Measurements from ENCODE around the gene OPRM1.

GRCh38 chr6:154226461-154226860 lies 187.4 kb downstream of the OPRM1 start:
- no peak for TF ChIP-seq CTCF (IDR thresholded peaks at IDR 0.05; ENCODE audit: low read depth, low read length, missing input control)
- TF ChIP-seq SP1 (IDR thresholded peaks at IDR 0.05) = no peak
- TF ChIP-seq JUND (IDR thresholded peaks at IDR 0.05) = no peak
- TF ChIP-seq YY1 (IDR thresholded peaks at IDR 0.05) = no peak
- no peak for TF ChIP-seq ATF3 (IDR thresholded peaks at IDR 0.05)
- TF ChIP-seq FOXA1 (IDR thresholded peaks at IDR 0.05) = no peak
- TF ChIP-seq MAX (IDR thresholded peaks at IDR 0.05) = no peak
- TF ChIP-seq GABPA (IDR thresholded peaks at IDR 0.05 in 1 of 2, conservative IDR thresholded peaks at IDR 0.05 in 1 of 2) = no peak
- TF ChIP-seq RXRA (IDR thresholded peaks at IDR 0.05) = no peak
- TF ChIP-seq ZBTB33 (IDR thresholded peaks at IDR 0.05) = no peak
- no peak for TF ChIP-seq EGR1 (IDR thresholded peaks at IDR 0.05; ENCODE audit: low read depth in 2 of 2)

Data from liver (tissue), 3 donors.